GM21526 (cell line): ENCODE measurements around the gene RERE.

Experiments
- ATAC-seq: cut with Tn5 transposase; IDR thresholded peaks from one replicate; pipeline ENCODE4 v1.9.1; 2021; ENCODE audit warnings: moderate library complexity; ENCODE audit not compliant: unreplicated experiment, low FRiP score

RERE gene

GRCh38 chr1:8674481-8674880 is 143.0 kb downstream of the RERE start:
- no peak for ATAC-seq

GRCh38 chr1:8671306-8671917 is 146.0 kb downstream of the RERE start:
- ATAC-seq, result no peak

DNA sequence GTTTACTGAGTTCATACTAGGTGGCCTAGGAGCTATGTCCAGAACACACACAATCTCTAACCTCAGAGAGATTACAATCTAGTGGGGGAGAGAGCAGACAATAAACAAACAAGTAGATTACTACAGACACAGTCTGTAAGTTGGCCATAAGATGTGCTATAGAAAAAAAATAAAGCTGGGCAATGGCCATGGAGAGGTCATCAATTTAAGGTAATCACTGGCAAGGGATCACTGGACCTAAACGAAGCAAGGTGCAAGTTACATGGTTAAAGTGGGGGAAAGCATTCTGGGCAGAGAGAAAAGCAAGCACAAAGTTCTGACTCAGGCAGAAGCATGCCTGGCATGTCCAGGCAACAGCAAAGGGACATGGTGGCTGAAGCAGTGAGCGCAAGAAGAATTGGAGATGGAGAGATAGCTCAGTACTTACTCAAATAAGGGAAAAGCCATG is 147.0 kb downstream of the RERE start:
- ATAC-seq, result no peak

GRCh38 chr1:8669606-8670335 is 147.7 kb downstream of the RERE start:
- ATAC-seq, result no peak

GRCh38 chr1:8667869-8668594 is 149.4 kb downstream of the RERE start:
- no peak for ATAC-seq

- no peak for ATAC-seq
These were observed 150.9 kb downstream of the RERE start for GRCh38 chr1:8666389-8667167.

DNA sequence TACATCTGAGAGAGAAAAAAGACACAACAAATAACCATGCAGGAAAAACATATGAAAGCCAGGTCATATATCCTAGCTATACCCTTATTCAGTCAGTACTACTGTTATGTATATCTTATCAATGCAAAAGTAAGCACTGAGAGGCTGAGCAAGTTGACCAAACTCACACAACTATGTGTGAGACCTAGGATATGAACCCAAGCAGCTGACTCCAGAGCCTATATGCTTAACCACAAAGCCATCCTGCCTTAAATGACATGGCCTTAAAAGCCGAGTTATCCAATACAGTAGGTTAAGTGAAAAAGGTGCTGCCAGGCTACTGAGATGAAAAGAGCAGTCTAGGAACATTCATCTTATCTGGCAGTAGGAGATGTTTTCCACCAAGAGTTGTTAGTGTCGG is 151.6 kb downstream of the RERE start:
- no peak for ATAC-seq

GRCh38 chr1:8664887-8665286 is 152.6 kb downstream of the RERE start:
- ATAC-seq, result no peak

- no peak for ATAC-seq
These were observed 153.5 kb downstream of the RERE start for GRCh38 chr1:8663915-8664329.

DNA sequence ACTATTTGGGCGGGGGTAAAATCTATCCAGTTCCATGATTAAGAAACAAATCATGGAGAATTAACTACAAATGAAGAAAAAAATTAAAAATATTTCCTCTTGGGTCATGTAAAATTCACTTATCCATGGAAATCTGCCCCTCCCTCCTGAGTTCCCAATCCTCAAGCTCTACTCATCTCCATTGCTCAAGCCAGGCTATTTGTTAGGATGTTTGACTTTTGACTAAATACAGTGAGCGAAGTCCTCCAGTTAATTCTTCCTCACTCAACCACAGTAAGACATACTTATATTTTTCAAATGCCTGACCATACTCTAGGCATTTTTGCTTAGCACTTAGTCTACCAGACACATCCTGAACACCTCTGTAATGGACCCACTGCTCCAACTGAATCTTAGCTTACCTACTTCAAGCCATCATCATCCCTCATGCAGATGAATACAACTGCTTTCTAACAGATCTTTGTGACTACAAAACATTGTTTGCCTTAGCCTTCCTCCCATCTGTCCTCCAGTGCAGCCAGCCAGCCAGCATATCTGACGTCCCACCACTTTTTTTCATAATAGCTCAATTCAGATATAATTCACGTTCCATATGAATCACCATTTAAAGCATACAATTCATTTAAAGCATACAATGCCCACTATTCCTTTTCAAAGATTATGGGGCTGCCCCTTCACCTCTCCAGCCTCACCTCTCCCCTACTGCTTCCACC is 154.2 kb downstream of the RERE start:
- no peak for ATAC-seq

- ATAC-seq, result no peak
These were observed 154.9 kb downstream of the RERE start for GRCh38 chr1:8662380-8663072.

DNA sequence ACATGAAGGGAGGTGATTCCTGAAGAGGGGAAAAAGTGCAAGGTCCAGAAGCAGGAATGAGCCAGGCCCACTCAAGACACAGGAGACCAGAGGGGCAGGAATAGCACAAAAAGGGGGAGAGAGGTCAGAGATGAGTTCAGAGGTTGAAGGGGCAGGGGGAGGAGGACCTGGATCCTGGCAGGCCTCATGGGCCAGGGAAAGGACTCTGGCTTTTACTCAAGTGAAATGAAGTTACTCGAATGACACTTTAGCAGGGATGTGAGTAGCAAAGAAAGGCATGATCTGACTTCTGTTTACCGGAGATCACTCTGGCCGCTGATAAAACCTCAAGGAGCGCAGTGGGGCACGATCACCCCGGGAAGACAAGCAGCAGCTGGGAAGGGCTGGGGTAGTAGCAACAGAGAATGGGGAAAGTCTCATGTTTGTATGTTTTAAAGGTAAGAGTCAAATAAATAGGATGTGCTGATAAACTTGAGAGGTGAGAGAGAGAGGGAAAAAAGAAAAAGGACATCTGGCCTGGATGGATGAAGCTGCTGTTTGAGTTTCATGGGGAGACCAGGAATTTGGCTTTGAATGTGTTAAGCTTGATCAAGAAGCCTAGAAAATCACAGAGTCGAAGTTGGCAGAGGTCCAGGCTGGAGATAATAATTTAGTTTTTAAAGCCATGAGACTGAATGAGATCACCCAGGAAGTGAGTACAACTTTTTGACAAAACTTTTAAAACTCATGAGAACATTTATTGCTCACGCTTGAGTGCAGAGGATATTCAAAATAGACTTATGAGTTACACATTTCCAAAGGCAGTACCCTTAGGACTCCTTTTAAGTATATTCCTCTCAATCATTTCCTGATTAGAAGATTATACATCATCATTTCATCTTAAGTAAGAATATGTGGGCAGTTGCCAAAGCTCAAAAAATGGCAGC is 156.0 kb downstream of the RERE start:
- no peak for ATAC-seq

GRCh38 chr1:8660411-8660828 is 157.0 kb downstream of the RERE start:
- ATAC-seq, result no peak

DNA sequence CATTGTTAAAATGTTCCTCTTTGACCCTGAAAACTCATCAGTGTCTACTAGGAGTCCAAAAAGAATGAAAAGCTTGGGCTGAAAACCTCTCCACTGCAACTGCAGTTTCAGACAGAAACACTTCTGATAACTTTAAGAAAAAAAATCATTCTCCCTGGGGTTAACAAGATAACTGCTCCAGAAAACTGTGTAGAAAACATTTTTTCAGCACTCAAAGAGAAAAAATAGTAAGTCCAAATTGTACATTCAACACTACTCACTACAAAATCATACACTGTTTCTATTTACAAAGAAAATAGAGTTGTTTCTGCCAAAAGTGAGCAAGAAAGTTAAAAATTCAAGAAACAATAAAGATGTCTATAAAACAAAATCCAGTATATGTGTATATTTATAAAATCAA is 157.8 kb downstream of the RERE start:
- ATAC-seq, result no peak

GRCh38 chr1:8653878-8654277 is 163.6 kb downstream of the RERE start:
- ATAC-seq, result no peak

DNA sequence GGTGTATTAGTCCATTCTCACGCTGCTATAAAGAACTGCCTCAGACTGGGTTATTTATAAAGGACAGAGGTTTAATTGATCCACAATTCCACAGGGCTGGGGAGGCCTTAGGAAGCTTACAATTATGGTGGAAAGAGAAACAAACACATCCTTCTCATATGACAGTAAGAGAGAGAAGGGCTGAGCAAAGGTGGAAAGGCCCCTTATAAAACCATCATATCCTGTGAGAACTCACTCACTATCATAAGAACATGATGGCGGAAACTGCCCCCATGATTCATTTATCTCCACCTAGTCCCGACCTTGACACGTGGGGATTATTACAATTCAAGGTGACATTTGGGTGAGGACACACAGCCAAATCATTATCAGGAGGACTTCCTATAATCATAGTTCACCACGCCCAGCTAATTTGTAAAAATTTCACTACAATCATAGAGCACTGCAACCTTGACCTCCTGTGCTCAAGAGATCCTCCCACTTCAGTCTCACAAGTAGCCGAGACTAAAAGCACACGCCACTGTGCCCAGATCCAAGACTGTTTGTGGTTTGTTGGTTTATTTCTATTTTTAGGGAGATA is 164.9 kb downstream of the RERE start:
- ATAC-seq, result no peak

- ATAC-seq, result no peak
These were observed 165.5 kb downstream of the RERE start for GRCh38 chr1:8651962-8652361.

DNA sequence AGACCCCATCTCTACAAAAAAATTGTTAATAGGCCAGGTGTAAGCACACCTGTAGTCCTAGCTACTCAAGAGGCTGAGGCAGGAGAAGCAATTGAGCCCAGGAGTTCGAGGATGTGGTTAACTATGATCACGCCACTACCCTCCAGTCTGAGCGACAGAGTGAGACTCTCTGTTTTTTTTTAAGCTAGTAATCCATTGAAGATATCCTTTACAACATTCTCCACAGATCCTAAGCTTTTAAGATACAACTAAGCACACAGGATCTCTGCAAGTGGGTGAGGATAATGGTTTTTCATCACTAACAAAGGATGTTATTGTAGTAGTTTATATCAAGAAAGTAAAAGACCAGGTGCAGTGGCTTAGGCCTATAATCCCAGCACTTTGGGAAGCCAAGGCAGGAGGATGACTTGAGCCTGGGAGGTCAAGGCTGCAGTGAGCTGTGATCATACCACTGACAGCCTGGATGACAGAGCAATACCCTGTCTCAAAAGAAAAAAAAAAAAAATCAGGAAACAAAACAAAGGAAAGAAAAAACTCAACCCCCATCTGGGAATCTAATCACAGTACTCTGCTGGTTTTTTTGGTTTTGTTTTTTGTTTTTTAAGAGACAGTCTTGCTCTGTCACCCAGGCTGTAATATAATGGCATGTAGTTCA is 166.1 kb downstream of the RERE start:
- no peak for ATAC-seq
